ENCODE results near the gene TENM3. TPM values are rescaled to one million over a fixed set of nuclear protein-coding genes. Genes with fewer than 3 reads are reported as not detected.

Gene TENM3
- total and polyA plus RNA-seq, 7 experiments from 2014 or later = not detected

DNA sequence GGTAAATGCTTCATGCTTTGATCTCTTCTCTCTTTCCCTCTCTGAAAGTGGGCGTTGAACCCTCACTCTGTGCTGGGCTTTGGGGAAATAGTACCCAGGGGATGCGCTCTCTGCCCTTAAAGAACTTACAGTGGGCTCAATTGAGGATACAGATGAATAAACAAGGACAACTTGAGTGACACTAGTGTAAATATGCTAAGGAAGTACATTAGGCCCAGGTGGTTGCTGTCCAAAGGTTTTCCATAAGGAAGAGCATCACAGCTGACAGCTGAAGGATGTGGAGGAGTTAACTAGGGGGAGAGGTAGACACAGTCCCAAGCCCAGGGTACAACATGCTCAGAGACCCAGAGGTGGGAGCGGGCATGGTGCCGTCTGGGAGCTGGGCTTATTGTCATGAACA lies 49.4 kb downstream of the TENM3 start:
- H3K4me1 Mint-ChIP-seq = no peaks in the 10 kb centered on the region
- ChIA-PET CTCF (no interaction called here), POLR2A (no interaction called here)
- no peaks in the 10 kb centered on the region for H3K4me1 ChIP-seq (ENCODE audit: control insufficient read depth in 2 of 2, insufficient read depth in 2 of 2, low read length in 2 of 2)
- H3K27me3 Mint-ChIP-seq = peaks cover 0 to 7% (median 0%) of the 10 kb centered on the region in 5 donors
- no peak overlapping the region for H3K27ac Mint-ChIP-seq
- intact Hi-C loops (cut with micrococcal nuclease) = no loop called here
- H3K9me3 ChIP-seq (ENCODE audit: control insufficient read depth in 2 of 3, low read length in 3 of 3) = no peaks in the 10 kb centered on the region
- ATAC-seq (no peak), DNase-seq (no peak)
- no peaks in the 10 kb centered on the region for H3K36me3 ChIP-seq (ENCODE audit: control insufficient read depth in 2 of 3, insufficient read depth in 3 of 3, low read length in 3 of 3)
- H3K4me3 Mint-ChIP-seq = no peak overlapping the region
- H3K27me3 ChIP-seq (ENCODE audit: control insufficient read depth in 2 of 2, insufficient read depth in 2 of 2, low read length in 2 of 2) = no peaks in the 10 kb centered on the region
- no peaks in the 10 kb centered on the region for H3K36me3 Mint-ChIP-seq
- H3K4me3 ChIP-seq (ENCODE audit: low read length) = no peak overlapping the region
- no peak overlapping the region for H3K27ac ChIP-seq (ENCODE audit: low read depth, low read length)
- peaks cover 0 to 4% (median 1%) of the 10 kb centered on the region in 11 donors for H3K9me3 Mint-ChIP-seq

DNA sequence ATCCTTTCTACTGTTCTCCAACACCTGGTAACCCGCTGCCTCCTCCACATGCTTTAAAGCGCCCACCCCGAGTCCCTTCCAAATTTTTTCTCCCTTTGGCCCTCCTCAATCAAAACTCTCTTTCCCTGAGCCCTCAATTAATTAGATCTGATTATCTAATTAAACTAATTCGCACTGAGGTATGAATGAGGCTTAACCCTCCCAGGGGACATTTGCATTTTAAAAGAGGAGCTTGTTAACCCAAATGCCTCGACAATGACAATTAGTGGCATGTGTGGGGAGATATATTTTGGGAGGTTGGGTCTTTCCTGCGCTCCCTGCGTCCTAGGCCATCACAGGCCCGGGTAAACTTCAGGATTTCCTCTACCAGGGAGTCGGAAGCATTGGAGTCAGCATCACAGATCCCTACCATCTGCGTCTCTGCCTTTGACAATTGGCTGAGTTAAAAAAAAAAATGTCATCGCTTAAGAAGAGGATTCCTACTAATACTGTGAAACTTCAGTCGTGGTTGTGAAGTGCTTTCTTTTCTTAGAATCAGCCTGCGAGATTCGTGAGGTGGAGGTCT lies 50.6 kb downstream of the TENM3 start:
- intact Hi-C loops (cut with micrococcal nuclease) = no loop called here
- H3K4me1 Mint-ChIP-seq = no peaks in the 10 kb centered on the region
- Histone ChIP-seq H3K27me3 (ENCODE audit: control insufficient read depth in 2 of 2, insufficient read depth in 2 of 2, low read length in 2 of 2) (no peaks in the 10 kb centered on the region), H3K9me3 (ENCODE audit: control insufficient read depth in 2 of 3, low read length in 3 of 3) (no peaks in the 10 kb centered on the region), H3K4me1 (ENCODE audit: control insufficient read depth in 2 of 2, insufficient read depth in 2 of 2, low read length in 2 of 2) (no peaks in the 10 kb centered on the region), H3K36me3 (ENCODE audit: control insufficient read depth in 2 of 3, insufficient read depth in 3 of 3, low read length in 3 of 3) (no peaks in the 10 kb centered on the region), H3K4me3 (ENCODE audit: low read length) (no peak overlapping the region), H3K27ac (ENCODE audit: low read depth, low read length) (no peak overlapping the region)
- DNase-seq (no peak), ATAC-seq (no peak)
- ChIA-PET CTCF (interaction anchor here (0.6 kb wide), 1 partner anchor 15 kb away, joined by 3 read pairs; no protein-coding TSS in a partner anchor), POLR2A (no interaction called here)
- H3K4me3 Mint-ChIP-seq = no peak overlapping the region
- peaks cover 0 to 3% (median 0%) of the 10 kb centered on the region in 5 donors for H3K36me3 Mint-ChIP-seq
- peaks cover 0 to 7% (median 0%) of the 10 kb centered on the region in 5 donors for H3K27me3 Mint-ChIP-seq
- no peak overlapping the region for H3K27ac Mint-ChIP-seq
- H3K9me3 Mint-ChIP-seq = peaks cover 0 to 4% (median 2%) of the 10 kb centered on the region in 11 donors

DNA sequence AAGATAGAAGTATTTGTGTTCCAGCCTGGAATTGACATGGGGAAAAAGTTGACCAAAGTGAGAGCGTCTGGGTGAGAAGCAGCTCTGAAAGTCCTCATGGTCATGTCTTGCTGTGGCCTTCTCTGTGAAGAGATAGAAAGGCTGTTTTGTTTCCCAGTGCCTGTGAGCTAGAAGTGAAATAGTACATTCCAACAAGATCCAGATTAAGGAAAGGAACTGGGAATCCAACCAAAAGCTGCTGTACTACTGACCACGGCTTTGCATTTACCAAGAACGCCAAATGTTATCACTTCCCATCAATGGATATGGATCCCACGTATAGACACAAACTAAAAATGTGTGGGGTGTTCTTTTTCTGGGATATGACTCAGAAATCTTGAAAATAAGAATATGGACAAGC lies 51.2 kb downstream of the TENM3 start:
- no peak for ATAC-seq
- CTCF ChIA-PET = no interaction called here
- H3K27me3 ChIP-seq (ENCODE audit: control insufficient read depth in 2 of 2, insufficient read depth in 2 of 2, low read length in 2 of 2) = no peaks in the 10 kb centered on the region
- POLR2A ChIA-PET = no interaction called here
- Mint-ChIP-seq H3K27me3 (peaks cover 0 to 7% (median 0%) of the 10 kb centered on the region in 5 donors), H3K4me3 (no peak overlapping the region), H3K36me3 (peaks cover 0 to 3% (median 0%) of the 10 kb centered on the region in 5 donors), H3K27ac (no peak overlapping the region), H3K9me3 (peaks cover 0 to 4% (median 2%) of the 10 kb centered on the region in 11 donors), H3K4me1 (no peaks in the 10 kb centered on the region)
- H3K36me3 ChIP-seq (ENCODE audit: control insufficient read depth in 2 of 3, insufficient read depth in 3 of 3, low read length in 3 of 3) = no peaks in the 10 kb centered on the region
- no peak overlapping the region for H3K4me3 ChIP-seq (ENCODE audit: low read length)
- no peak overlapping the region for H3K27ac ChIP-seq (ENCODE audit: low read depth, low read length)
- no peak for DNase-seq
- H3K4me1 ChIP-seq (ENCODE audit: control insufficient read depth in 2 of 2, insufficient read depth in 2 of 2, low read length in 2 of 2) = no peaks in the 10 kb centered on the region
- no peaks in the 10 kb centered on the region for H3K9me3 ChIP-seq (ENCODE audit: control insufficient read depth in 2 of 3, low read length in 3 of 3)
- intact Hi-C loops (cut with micrococcal nuclease) = no loop called here

DNA sequence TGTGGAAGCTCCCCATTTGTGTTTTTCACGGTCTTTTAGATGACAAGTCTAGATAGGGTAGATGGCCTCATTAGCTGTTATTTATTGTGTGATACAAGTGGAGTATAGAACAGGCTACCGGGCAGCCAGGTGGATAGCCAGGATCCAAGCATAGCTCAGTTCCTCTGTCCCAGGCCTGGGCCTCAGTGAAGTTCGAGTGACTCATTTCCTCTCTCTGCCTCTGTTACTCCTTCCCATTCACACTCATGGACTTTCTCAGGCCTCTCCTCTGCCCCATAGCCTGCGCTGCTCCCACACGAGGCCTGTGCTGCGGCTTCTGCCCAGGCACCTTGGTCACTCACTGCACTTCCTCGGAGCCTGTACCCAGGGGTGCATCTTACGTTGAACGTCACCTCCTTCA lies 54.5 kb downstream of the TENM3 start:
- Histone ChIP-seq H3K27ac (ENCODE audit: low read depth, low read length) (no peak overlapping the region), H3K27me3 (ENCODE audit: control insufficient read depth in 2 of 2, insufficient read depth in 2 of 2, low read length in 2 of 2) (no peaks in the 10 kb centered on the region), H3K9me3 (ENCODE audit: control insufficient read depth in 2 of 3, low read length in 3 of 3) (no peaks in the 10 kb centered on the region), H3K4me1 (ENCODE audit: control insufficient read depth in 2 of 2, insufficient read depth in 2 of 2, low read length in 2 of 2) (no peaks in the 10 kb centered on the region), H3K4me3 (ENCODE audit: low read length) (no peak overlapping the region), H3K36me3 (ENCODE audit: control insufficient read depth in 2 of 3, insufficient read depth in 3 of 3, low read length in 3 of 3) (no peaks in the 10 kb centered on the region)
- Mint-ChIP-seq H3K9me3 (peaks cover 0 to 4% (median 0%) of the 10 kb centered on the region in 11 donors), H3K27me3 (peaks cover 0 to 5% (median 0%) of the 10 kb centered on the region in 5 donors), H3K4me1 (no peaks in the 10 kb centered on the region), H3K27ac (no peak overlapping the region), H3K36me3 (peaks cover 0 to 3% (median 0%) of the 10 kb centered on the region in 5 donors), H3K4me3 (no peak overlapping the region)
- intact Hi-C loops (cut with micrococcal nuclease) = no loop called here
- DNase-seq = no peak
- ChIA-PET CTCF (no interaction called here), POLR2A (no interaction called here)
- no peak for ATAC-seq

DNA sequence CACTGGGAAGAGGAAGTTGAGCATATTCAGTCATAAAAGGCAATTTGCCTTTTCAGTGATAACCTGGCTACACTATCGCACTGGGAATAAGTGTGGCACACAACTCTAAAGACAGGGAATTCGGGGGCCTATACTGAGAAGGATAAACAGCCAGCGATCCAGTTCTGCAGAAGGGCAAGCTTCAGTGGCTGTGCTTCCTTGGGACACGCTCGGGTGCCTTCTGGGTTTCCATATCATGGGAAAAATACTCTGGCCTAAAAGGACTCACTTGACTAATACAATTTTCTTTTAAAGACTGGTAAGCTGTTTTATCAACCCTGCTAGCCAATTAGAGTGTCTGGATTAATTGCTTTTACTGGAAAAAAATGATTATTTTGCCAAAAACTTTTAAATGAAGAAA lies 58.5 kb downstream of the TENM3 start:
- H3K9me3 ChIP-seq (ENCODE audit: control insufficient read depth in 2 of 3, low read length in 3 of 3) = no peaks in the 10 kb centered on the region
- no peaks in the 10 kb centered on the region for H3K4me1 Mint-ChIP-seq
- H3K27me3 ChIP-seq (ENCODE audit: control insufficient read depth in 2 of 2, insufficient read depth in 2 of 2, low read length in 2 of 2) = no peaks in the 10 kb centered on the region
- POLR2A ChIA-PET = no interaction called here
- intact Hi-C loops (cut with micrococcal nuclease) = no loop called here
- DNase-seq (no peak), ATAC-seq (no peak)
- H3K36me3 ChIP-seq (ENCODE audit: control insufficient read depth in 2 of 3, insufficient read depth in 3 of 3, low read length in 3 of 3) = no peaks in the 10 kb centered on the region
- no peak overlapping the region for H3K4me3 Mint-ChIP-seq
- no peak overlapping the region for H3K27ac ChIP-seq (ENCODE audit: low read depth, low read length)
- peaks cover 0 to 3% (median 0%) of the 10 kb centered on the region in 11 donors for H3K9me3 Mint-ChIP-seq
- peaks cover 0 to 11% (median 0%) of the 10 kb centered on the region in 5 donors for H3K27me3 Mint-ChIP-seq
- H3K36me3 Mint-ChIP-seq = peaks cover 0 to 3% (median 0%) of the 10 kb centered on the region in 5 donors
- no peak overlapping the region for H3K4me3 ChIP-seq (ENCODE audit: low read length)
- no peaks in the 10 kb centered on the region for H3K4me1 ChIP-seq (ENCODE audit: control insufficient read depth in 2 of 2, insufficient read depth in 2 of 2, low read length in 2 of 2)
- CTCF ChIA-PET = no interaction called here
- H3K27ac Mint-ChIP-seq = no peak overlapping the region

DNA sequence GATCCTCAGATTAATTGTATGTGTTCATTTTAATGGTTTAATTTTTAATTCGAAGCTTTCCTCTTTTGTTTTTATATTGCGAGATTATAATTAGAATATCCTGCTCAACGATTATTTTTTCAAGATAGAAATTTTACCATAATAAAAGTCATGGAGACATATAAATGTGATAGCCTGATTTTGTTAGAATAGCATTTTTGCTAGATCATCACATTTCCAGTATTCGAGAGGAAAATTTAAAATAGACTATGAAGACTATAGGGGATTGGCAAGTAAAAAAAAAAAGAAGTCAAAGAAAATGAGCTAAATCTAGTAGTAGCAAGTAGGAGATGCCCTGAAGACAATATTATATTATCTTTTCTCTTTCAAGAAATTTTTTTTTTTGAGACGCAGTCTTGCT lies 60.6 kb downstream of the TENM3 start:
- H3K9me3 ChIP-seq (ENCODE audit: control insufficient read depth in 2 of 3, low read length in 3 of 3) = no peaks in the 10 kb centered on the region
- H3K36me3 Mint-ChIP-seq = no peaks in the 10 kb centered on the region
- DNase-seq = no peak
- H3K36me3 ChIP-seq (ENCODE audit: control insufficient read depth in 2 of 3, insufficient read depth in 3 of 3, low read length in 3 of 3) = no peaks in the 10 kb centered on the region
- H3K27ac ChIP-seq (ENCODE audit: low read depth, low read length) = no peak overlapping the region
- ChIA-PET POLR2A (no interaction called here), CTCF (no interaction called here)
- H3K4me1 Mint-ChIP-seq = no peaks in the 10 kb centered on the region
- no peak for ATAC-seq
- no peak overlapping the region for H3K27ac Mint-ChIP-seq
- no peak overlapping the region for H3K4me3 ChIP-seq (ENCODE audit: low read length)
- peaks cover 0 to 6% (median 0%) of the 10 kb centered on the region in 5 donors for H3K27me3 Mint-ChIP-seq
- H3K4me1 ChIP-seq (ENCODE audit: control insufficient read depth in 2 of 2, insufficient read depth in 2 of 2, low read length in 2 of 2) = no peaks in the 10 kb centered on the region
- no peak overlapping the region for H3K4me3 Mint-ChIP-seq
- H3K9me3 Mint-ChIP-seq = no peaks in the 10 kb centered on the region
- no peaks in the 10 kb centered on the region for H3K27me3 ChIP-seq (ENCODE audit: control insufficient read depth in 2 of 2, insufficient read depth in 2 of 2, low read length in 2 of 2)
- intact Hi-C loops (cut with micrococcal nuclease) = no loop called here

DNA sequence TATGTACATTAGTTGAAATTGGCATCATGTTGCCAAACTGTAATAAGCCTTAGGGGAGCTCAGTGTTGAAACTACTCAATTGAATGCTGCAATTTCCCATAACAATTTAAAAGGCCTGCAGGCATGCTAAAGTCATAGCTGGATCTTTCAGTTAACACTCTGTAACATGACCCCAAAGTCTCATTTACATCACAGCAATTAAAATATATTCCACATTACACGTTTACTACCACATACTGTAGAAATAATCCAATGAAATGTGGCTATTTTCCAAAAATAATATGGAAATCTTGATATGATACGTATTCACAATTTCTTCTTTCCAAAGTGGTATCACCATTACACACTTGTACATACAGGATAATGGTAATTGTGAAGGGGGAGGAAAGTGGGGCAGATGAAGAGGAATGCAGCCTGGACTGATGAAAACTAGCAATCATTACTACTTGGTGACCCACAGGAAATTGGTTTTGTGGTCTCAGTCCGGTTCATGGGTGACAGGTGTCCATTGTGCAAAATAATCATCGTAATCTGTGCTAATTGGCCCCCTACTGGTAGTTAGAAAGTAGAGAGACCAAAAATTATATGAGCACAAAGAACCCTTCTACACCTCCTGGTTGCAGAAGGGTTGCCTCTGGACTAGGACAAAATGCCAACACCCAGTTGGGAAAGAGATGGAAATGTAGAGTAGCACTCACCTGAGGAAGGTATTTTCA lies 63.7 kb downstream of the TENM3 start:
- Histone ChIP-seq H3K36me3 (ENCODE audit: control insufficient read depth in 2 of 3, insufficient read depth in 3 of 3, low read length in 3 of 3) (no peaks in the 10 kb centered on the region), H3K9me3 (ENCODE audit: control insufficient read depth in 2 of 3, low read length in 3 of 3) (no peaks in the 10 kb centered on the region), H3K4me1 (ENCODE audit: control insufficient read depth in 2 of 2, insufficient read depth in 2 of 2, low read length in 2 of 2) (no peaks in the 10 kb centered on the region), H3K27me3 (ENCODE audit: control insufficient read depth in 2 of 2, insufficient read depth in 2 of 2, low read length in 2 of 2) (no peaks in the 10 kb centered on the region), H3K4me3 (ENCODE audit: low read length) (no peak overlapping the region), H3K27ac (ENCODE audit: low read depth, low read length) (no peak overlapping the region)
- H3K36me3 Mint-ChIP-seq = no peaks in the 10 kb centered on the region
- H3K27ac Mint-ChIP-seq = no peak overlapping the region
- no peaks in the 10 kb centered on the region for H3K4me1 Mint-ChIP-seq
- H3K27me3 Mint-ChIP-seq = peaks cover 0 to 6% (median 0%) of the 10 kb centered on the region in 5 donors
- CTCF ChIA-PET = no interaction called here
- DNase-seq (no peak), ATAC-seq (no peak)
- H3K4me3 Mint-ChIP-seq = no peak overlapping the region
- intact Hi-C loops (cut with micrococcal nuclease) = no loop called here
- H3K9me3 Mint-ChIP-seq = peaks cover 0 to 2% (median 0%) of the 10 kb centered on the region in 11 donors
- POLR2A ChIA-PET = no interaction called here
